ENCODE measurements around the gene DLGAP4.

The DLGAP4 gene

DNA sequence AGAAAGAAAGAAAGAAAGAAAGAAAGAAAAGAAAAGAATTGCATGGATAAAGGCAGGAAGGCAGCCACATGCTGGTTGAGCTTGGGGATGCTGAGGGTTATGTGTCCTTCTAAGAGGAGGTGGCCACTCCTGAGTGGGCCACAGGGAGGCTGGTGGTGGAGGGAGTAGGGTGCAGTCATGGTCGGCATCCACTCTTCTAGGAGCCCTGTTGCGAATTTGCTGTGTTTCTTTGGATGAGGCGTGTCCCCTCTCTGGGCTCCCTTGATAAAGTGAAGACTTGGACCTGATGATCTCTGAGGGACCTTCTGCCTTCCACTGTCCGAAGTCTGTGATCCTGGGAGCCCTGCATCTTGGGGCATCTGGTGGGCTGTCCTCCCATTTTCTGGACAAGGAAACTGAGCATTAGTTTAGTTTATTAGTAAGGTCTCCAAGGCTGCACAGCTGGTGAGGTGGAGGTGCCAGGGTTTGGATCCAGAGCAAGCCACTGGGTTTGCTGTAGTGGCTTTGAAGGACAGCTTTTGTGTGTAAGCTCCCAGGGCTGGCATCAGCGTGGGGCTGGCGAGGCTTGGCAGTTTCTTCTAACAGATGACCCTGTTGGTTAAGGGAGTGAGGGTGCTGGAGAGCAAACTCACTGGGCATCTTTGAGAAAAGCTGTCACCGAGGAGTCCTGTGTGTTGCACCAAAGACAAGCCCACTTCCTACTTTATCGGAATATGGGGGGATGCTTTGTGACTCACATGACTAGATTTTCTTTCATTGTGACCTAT is 4.3 kb downstream of the DLGAP4 start:
- DNase-seq: no peak

DNA sequence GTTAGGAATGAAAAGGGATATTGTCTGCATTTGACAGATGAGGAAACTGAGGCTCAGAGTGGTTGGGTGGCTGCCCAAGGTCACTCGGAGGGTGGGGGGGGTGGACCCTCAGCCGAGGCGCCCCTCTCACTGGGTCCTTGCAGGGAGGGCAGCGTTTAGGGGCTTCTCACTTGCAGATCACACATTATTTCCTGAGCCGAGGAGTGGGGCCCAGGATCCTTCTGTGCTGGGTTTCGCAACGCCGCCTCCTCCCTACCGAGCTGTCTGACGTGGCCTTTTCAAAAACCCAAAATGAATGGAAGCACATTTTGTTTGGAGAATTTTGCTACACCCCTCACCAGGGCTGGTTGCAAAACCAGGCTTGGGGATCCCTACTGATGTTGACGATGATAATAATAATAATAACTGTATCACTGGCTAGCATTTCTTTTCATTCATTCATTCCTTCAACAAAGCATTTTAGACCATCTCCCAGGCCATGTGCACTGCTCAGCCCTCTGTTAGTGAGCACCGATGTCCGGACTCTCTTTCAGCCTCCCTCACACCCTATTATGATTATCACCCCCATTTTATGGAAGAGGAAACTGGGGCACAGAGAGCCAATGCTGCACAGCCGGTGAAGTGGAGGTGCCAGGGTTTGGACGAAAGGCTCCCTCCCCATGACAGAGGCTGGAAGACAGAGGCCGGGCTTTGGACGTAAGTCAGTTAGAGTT is 5.2 kb downstream of the DLGAP4 start:
- DNase-seq: no peak

DNA sequence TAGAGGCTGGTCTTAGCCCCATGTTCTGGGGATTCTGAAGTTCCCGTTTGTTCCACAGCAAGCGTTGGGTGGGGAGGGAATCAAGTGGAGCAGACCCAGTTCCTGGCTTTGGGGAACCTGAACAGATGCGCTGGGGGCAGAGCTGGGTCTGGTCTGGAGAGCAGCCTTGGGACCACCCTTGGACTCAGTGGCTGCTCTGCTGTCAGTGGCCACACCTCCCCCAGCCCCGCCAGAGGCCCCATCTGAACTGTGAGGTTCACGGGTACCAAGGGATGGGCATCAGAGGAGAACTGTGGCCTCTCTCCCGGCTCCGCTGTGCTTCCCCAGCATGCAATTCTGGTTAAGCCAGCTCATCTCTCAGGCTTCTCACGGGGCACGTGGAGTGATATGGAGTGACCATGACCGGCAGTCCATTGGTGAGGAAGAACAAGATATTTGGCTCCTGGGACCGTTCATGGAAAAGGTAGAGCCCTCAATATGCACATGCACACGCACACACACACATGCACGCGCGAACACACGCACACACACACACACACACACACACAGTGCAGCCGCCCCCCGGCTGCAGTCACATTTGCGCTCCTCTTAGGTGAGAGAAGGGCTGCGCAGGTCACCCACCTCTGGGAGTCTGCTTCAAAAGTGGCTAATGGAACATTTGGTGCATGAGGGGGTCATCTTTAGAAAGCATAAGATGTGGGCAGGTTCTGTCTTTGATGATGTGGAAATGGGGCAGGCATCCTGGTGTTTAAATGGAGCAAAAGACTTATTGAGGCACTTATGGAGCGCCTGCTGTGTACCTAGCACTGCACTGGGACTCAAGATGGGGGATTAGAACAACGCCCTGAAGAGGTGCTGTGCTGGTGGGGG is 6.0 kb downstream of the DLGAP4 start:
- DNase-seq: no peak

DNA sequence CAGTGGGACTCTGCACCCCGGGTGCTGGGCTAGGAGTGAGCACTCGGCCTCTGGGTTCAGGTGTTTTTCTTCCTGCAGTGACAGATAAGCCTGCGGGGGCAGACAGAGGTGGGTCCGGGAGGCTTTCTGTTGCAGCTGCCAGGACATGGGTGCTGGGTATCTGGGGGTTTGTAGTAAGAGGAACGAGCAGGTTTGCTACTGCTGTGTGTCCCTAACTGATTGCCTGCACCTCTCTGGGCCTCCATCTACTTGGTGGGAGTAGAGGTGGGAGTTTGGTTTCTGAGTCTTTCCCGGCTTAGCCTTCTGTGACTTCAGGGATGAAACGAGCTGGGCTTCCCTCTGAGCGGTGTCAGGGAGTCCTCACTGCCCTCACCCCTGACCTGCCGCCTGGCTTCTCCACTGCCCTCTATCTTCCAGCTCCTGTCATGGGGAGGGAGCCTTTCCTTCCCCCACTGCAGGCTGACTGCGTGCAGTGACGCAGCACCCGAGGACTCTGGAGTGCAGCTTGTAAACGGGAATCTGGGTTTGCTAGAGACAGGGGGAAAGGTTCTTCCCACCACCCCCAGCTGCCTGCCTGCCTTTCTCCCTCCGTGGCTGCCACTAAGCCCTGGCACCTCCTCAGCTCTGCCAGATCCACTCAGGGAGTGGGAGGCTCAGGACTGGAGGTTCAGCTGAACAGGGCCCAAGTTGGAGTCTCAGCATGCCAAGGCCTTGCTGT is 6.7 kb downstream of the DLGAP4 start:
- no peak for DNase-seq

DNA sequence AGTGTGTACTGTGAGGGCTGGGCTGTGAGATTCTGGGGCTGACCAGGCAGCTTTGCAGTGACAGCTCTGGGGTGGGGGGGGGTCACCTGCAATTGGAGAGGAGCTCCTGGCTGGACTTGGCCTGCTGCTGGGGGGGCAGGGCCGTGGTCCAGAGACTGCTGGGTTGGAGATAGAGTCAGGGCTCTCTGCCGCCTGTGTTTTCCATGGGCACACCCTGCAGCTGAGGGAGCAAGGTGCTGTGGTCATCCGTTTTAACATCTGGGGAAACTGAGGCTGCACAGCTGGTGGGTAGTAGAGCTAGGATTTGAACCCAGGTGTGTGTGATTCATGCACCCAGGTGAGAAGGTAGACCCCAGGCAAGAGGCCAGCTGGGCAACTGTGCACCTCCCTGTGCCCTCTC is 7.3 kb downstream of the DLGAP4 start:
- DNase-seq: no peak

DNA sequence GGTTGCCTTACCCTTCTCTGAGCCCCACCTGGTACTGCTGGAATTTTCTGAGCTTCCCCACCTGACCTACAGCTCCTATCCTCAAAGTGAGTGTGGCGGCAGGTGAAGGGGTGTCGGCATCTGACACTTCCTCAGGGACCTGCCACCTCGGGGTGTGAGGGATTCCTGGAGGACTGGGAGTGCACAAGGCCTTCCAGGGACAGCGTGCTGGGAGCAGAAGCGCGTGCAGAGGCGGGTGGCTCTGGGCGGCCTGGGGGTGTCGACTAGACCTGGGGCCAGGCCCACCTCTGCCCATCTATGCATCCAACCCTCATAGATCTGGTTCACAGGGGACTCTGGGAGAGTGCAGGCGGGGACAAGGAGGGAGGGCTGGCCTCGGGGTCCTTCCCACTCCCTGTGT is 7.8 kb downstream of the DLGAP4 start:
- no peak for DNase-seq

DNA sequence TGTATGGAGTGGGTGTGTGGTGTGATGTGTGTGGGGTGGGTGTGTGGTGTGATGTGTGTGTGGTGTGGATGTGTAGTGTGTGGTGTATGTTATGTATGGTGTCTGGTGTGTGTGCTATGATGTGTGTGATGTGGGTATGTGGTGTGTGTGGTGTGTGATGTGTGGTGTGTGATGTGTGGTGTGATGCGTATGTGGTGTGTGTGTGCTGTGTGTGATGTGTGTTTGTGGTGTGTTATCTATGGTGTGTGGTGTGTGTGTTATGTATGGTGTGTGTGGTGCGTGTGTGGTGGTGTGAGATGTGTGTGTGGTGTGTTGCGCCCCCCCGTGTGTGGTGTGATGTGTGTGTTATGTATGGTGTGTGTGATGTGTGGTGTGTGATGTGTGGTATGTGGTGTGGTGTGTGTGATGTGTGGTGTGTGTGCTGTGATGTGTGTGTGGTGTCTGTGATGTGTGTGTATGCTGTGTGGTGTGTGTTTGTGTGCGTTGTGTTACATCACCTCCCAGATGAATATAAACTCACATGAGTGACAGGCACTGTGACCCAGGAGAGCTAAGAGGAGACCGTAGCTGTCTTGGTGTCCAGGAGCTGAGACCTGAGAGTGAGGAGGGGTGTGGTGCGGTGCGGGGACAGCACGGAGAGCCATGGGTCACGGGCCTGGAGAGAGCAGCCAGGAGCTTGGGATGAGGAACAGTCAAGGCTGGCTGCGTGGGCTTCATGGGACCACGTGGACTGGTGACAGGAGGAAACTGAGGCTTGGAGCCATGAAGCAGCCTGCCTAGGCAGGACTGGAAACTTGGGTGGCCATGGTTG is 8.8 kb downstream of the DLGAP4 start:
- no peak for DNase-seq

DNA sequence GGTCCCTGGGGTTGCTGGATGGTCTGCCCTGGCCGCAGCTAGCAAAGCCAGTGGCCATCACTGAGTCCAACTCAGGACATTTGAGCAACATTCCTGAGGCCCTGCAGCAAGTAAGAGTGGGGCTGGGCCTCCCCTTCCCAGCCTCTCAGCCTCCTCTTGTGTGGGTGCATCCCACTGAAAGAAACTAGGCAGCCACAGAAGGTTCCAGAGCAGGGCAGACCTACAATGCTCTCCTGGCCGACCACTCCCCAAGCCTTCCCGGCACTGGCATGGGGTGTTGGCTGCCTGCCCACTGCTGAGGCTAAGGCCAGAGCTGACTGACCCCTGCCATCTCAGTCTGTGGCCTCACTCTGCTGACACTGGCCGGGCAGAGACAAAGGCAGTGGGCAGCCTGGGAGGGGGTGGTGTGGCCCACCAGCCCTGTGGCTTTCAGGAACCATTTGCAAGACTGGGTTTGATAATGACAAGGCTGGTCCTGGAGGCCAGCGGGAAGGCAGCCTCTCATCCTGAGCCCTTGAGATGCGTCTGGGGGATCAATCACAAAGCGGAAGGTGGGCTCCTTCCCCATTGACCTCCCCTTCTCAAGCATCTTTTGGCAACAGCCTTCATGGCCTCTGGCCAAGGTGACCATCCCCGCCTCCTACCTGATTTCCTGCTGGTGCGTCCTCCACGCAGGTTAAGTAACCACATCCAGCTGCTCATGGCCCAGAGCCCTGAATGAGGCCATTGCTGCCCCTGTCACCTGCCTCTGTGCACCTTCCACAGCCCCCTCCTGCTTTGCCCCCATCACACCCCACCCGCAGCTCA is 9.6 kb downstream of the DLGAP4 start:
- DNase-seq: no peak

DNA sequence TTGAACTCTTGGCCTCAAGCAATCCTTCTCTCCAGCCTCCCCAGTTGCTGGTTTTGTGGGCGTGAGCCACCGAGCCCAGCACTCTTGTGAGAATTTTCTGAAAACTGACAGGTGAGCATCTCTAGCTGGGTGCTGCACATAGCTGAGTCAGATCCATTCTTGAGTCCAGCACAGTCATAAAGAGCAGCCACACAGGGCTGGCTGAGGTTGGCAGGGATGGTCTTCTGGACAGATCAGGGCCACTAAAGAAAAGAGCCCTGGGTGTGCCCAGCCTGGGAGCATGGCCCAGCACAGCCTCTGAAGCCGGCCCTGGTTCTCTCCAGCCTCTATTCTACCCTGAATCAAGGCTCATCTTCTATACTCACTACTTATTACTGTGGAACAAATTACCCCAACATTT is 11.5 kb downstream of the DLGAP4 start:
- no peak for DNase-seq

DNA sequence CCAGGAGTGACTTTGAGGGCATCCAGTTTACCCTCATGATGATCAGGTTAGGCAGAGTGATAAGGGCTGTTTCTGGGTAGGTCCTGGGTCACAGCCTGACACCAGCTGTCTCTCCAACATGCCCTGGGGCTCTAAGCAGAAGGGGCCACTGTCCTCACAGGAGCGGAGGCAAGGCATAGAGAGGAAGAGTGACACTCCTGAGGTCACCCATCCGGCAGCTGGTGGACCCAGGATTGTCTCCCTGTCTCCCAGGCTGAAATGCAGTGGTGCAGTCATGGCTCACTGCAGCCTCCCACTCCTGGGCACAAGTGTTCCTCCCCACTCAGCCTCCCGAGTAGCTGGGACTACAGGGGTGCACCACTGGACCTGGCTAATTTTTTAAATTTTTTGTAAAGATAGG is 12.0 kb downstream of the DLGAP4 start:
- DNase-seq: no peak

DNA sequence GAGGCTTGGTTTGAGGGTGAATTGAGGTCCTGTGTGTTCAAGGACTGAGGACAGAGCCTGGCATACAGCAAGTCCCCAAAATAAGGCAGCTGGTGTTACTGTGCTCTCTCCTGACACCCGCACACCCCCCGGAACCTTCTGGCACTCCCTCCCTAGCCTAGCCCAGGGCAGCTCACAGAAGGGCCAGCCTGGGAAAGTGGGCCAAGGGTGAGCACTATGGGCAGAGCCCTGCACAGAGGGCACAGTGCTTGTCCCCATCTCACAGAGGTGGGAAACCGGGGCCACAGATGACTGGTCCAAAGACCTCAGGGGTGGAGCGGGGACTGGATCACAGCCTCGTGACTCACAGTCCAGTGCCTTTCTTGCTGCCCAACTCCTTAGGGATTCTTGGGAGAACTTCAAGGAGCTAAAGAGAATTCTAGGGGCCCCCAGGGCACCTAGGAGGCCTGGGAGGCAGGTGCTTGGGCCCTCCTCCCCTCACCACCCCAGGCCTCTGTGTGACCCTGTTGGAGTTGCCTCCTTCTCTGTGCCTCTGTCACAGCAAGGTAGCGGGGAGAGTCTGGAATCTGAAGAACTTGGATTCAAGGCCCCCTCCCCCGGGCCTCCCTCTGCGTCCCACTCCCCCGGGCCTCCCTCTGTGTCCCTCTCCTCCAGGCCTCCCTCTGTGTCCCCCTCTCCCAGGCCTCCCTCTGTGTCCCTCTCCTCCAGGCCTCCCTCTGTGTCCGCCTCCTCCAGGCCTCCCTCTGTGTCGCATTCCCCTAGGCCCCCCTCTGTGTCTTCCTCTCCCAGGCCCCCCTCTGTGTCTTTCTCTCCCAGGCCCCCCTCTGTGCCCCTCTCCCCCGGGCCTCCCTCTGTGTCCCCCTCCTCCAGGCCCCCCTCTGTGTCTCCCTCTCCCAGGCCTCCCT is 13.5 kb downstream of the DLGAP4 start:
- DNase-seq: no peak

DNA sequence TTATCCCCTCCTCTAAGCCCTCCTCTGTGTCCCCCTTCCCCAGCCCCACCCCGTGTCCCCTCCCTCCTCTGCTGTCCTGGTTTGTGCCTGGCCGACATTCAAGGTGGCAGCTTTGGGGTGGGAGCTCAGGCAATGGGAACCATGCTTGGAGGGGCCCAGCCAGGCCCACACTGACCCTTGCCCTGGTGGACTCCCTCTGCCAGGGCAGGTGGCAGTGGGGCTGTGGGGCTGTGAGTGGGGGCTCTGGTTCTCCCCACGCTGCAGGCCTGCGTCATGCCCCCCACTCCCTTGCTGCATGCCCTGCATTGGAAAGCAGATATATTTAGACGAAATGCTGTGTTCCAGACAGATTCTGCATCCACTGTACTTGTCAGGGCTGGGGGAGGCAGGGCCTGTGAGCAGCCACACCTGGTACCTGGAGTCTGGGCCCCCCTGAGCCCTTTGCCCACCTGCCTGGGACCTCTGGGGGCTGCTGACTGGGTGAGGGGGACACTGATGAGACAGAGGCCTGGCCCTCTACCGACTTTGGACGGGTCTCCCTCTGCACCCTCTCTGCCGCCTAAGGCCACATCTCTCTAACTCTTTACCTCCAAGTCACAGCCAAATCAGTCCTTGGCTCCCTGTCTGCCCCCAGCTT is 14.2 kb downstream of the DLGAP4 start:
- DNase-seq: no peak

DNA sequence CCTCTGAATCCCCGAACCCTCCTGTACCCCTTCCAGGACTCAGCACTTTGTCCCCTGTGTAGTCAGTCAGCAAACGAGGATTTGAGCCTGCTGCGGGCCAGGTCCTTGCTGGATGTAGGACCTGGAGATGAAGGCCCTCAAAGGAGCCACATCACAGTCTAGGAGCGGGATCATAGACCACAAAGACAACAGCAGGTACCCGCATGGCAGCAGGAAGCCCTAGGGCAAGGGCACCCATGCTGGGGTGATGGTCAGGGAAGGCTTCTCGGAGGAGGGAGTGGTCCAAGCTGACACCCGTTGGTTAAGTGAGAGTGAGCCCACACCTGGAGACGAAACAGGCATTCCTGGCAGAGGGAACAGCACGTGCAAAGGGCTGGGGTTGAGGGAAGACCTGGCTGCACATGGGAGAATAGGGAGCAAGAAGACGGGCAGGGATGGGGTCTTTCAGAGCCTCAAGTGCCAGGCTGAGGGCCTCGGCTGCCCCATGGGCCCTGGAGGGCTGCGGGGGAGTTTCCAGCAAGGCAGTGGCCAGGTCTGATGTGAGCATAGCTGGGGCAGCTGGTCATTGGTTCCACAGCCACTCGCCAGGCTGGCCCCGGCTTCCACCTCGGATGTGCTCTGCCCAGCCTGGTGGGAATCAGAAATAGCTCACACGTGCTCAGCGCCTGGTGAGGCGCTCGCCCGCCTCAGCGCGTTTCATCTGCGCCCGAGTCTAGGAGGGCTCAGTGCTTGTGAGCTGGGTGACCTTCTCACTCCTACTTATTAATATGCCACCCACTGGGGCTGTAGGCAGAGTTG is 15.0 kb downstream of the DLGAP4 start:
- DNase-seq: no peak

DNA sequence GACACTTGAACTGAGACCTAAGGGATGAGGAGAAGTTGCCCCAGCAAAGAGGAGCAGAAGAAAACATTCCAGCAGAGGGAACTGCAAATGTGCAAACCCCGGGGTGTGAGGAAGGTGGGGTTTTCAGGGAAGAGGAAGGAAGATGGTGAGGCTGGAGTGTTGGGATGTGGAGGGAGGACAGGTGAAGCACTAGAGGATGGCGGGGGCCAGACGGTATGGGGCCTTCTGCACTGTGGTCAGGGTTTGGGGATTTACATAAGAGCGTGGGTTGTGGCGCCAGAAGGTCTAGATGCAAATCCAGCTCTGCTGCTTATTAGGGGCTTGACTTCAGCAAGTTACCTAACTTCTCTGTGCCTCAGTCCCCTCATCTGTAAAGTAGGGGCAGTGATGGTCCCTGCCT is 16.0 kb downstream of the DLGAP4 start:
- no peak for DNase-seq

DNA sequence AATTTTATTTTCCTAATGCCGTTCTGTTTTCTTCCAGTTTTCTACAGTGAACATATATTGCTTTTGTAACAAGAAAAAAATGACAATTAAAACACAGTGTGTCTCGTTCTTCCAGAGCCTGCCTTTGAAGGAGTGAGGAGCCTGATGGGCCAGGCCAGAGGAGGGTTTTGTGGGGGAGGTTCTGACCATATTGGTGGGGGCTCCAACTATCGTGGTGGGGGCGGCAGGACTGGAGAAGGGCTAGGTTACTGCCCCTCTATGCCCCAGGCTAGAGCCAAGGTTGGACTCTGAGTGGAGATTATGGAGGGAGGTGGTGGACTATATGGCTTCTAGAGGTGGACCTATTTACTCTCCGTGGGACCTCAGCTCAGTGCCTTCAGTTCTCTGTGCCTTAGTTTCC is 24.0 kb downstream of the DLGAP4 start:
- no peak for DNase-seq

DNA sequence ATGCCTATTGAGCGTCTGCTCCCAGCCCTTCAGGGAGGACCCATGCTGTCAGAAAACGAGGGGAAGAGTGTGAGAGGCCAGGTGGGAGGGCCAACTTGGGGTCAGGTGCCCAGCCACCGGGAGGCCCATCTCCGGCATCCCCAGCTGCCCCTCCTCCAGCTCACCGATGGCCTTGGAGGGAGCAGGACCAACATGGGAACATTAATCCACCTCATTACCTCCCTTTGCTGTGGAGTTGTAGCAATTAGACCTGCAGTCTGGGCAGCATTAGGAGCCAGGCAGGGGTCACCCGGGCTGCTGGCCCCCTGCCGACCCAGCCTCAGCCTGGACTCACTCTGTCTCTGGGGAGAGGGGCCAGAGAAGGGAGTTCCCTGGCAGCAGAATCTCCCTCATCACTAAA is 25.1 kb downstream of the DLGAP4 start:
- no peak for DNase-seq

DNA sequence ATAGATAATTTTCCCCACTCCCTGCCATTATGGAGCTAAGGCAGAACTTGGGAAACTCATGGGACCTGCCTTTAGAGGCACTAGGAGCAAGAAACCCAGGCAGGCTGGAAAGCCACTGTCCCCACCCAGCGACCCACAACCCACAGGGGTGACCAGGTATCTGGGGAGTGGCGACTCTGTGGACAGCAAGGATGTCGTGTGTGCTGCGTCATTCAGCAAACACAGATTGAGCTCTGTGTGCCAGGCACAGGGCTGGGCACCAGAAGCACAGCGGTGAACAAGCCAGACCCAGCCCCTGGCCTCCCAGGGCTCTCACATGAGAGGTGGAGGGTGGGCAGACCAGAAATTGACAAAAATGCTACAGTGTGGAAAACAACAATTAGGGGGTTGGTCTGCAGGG is 27.7 kb downstream of the DLGAP4 start:
- no peak for DNase-seq

DNA sequence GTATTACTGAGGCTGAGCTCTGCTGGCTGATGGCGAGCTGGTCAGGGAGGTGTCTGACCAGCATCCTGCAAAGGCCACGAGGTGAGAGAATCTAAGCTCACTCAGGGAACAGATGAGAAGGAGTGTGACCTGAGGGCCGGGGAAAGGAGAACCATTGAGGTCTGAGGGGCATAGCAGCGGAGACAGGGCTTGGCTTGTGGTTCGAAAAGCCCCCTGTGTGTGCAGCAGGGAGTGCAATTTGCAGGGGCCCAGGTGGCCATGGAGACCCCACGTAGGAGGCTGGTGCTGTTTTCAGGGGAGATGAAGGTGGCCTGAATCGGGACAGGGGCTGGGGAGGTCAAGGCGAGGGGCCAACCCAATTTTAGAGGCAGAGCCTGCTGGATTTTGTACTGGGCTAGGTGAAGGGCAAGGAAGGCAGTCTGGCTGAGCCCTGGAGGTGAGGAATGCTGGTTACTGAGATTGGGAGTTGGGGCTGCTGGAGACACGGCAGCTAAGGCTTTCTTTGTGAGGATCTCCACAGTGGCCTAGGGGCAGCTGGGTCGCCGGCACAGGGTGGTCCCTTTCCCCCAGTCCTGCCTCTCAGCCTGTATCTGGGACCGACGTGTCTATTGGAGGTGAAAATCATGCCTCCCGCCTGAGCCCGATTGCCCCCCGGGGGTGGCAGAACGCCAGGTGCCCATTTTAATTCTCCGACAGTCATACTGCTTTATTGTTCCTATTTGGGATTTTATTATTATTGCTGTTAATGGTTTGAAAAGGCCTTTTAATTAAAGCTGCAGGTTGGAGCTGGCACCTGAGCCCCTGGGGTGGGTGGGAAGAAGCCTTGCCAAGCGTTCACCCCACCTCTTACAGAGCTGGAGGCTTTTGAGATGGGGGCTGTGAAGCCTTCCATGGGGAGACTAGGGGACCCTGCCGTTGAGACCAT is 28.4 kb downstream of the DLGAP4 start:
- DNase-seq: no peak
